Fibroblast of lung (primary cell): ENCODE results near the gene P2RY8. TPM values are rescaled to one million over a fixed set of nuclear protein-coding genes. Genes with fewer than 3 reads are reported as not detected.

Experiments
- DNase-seq, 2 donors: peaks; one replicate each; pipeline versions ENCODE4 v3.0.0 to v3.0.0-alpha.2; 2010; ENCODE audit warnings: low read depth in 2 of 2
- H2AFZ ChIP-seq: 2 replicates; pipeline ENCODE4 v1.5.1; 2012; ENCODE audit warnings: low read length, control low read depth, inconsistent platforms
- H3K27ac ChIP-seq: 2 replicates; pipeline ENCODE4 v1.5.1; 2011; ENCODE audit warnings: low read length, control low read depth; ENCODE audit not compliant: insufficient read depth
- H3K27me3 ChIP-seq: 2 replicates; pipeline ENCODE4 v1.5.1; 2011; ENCODE audit warnings: mild to moderate bottlenecking, low read length; ENCODE audit not compliant: control insufficient read depth, insufficient read depth
- H3K36me3 ChIP-seq: 2 replicates; pipeline ENCODE4 v1.5.1; 2011; ENCODE audit warnings: low read length; ENCODE audit not compliant: control insufficient read depth, insufficient read depth
- H3K4me1 ChIP-seq: 2 replicates; pipeline ENCODE4 v1.5.1; 2011; ENCODE audit warnings: low read length; ENCODE audit not compliant: control insufficient read depth, insufficient read depth; ENCODE audit errors: extremely low read depth
- H3K4me2 ChIP-seq: 2 replicates; pipeline ENCODE4 v1.5.1; 2011; ENCODE audit warnings: low read length, control low read depth; ENCODE audit not compliant: insufficient read depth; ENCODE audit errors: extremely low read depth
- H3K4me3 ChIP-seq, 4 experiments: fragments of 200-600 bp in 1 of 4; sonication (generic) in 1 of 4; replicated peaks in 1 of 4; 2 replicates each; pipeline ENCODE4 v1.5.1; 2011 to 2016; ENCODE audit warnings: low read length in 4 of 4, low read depth in 3 of 4, mild to moderate bottlenecking in 3 of 4, control low read depth in 2 of 4, inconsistent platforms in 1 of 4, mixed read lengths in 1 of 4; ENCODE audit not compliant: insufficient read depth in 1 of 4; ENCODE audit errors: control extremely low read depth in 1 of 4
- H3K79me2 ChIP-seq: 2 replicates; pipeline ENCODE4 v1.5.1; 2012; ENCODE audit warnings: mild to moderate bottlenecking, low read length, inconsistent platforms; ENCODE audit not compliant: control insufficient read depth, insufficient read depth
- H3K9ac ChIP-seq: 2 replicates; pipeline ENCODE4 v1.5.1; 2011; ENCODE audit warnings: mild to moderate bottlenecking, low read length, control low read depth; ENCODE audit not compliant: insufficient read depth
- H3K9me3 ChIP-seq: 2 replicates; pipeline ENCODE4 v1.5.1; 2012; ENCODE audit warnings: low read depth, low read length; ENCODE audit not compliant: control insufficient read depth, insufficient read depth
- H4K20me1 ChIP-seq: 2 replicates; pipeline ENCODE4 v1.5.1; 2011; ENCODE audit warnings: low read length; ENCODE audit not compliant: control insufficient read depth, insufficient read depth; ENCODE audit errors: extremely low read depth
- EZH2 ChIP-seq: IDR thresholded peaks from 2 replicates; pipeline ENCODE4 v1.5.1; 2012; ENCODE audit warnings: low read length, control low read depth, mild to moderate bottlenecking; ENCODE audit errors: missing control alignments
- polyA plus RNA-seq, 2 donors: library from polyadenylated mRNA; depleted of rRNA in 1 of 2; stranded (reverse) in 1 of 2; unstranded in 1 of 2; fragments of >200 nt; gene quantifications; 2 replicates each; pipeline ENCODE4 v1.2.1, GENCODE V29; 2011 to 2012; ENCODE audit warnings: missing spikeins in 1 of 2
- total RNA-seq: library from RNA; depleted of rRNA; stranded (reverse); fragments of >200 nt; gene quantifications from 2 replicates; pipeline ENCODE4 v1.2.1, GENCODE V29; 2014
- TF ChIP-seq, protein P1 (sequence below), 2 donors: IDR thresholded peaks in 1 of 2; conservative IDR thresholded peaks in 1 of 2; 1 replicate in 1 of 2; 2 replicates in 1 of 2; pipeline ENCODE4 v1.5.1; 2011 to 2012; ENCODE audit warnings: low read length in 2 of 2, control low read depth in 1 of 2, inconsistent platforms in 1 of 2, low read depth in 1 of 2, mild to moderate bottlenecking in 1 of 2

The P2RY8 gene
- total and polyA plus RNA-seq, 2 donors (not counting 1 experiment from before 2014, with no cell fraction given), result not detected

DNA sequence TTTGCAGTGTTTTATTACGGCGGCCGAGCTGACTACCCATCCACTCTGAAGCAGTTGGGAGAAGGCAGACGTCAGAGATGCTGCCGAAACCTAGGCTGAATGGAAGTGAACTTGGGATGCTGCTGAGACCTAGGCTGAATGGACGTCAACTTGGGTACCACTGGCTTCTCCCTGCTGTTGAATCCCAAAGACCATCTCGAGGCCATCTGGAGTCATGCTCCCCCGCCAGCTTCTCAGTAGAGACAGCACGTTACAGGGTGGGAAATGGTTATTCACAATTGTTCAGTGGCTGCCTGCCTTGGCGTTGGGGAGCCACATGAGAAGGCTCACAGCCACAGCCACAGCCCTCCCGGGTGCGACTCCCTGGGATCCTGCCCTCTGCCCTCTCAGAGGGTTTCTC lies 40.9 kb downstream of the P2RY8 start:
- H2AFZ ChIP-seq, result no peak overlapping the region
- H3K4me1 ChIP-seq, result no peaks in the 10 kb centered on the region
- no peaks in the 10 kb centered on the region for H3K36me3 ChIP-seq
- no peaks in the 10 kb centered on the region for H3K9me3 ChIP-seq
- H4K20me1 ChIP-seq, result no peaks in the 10 kb centered on the region
- TF ChIP-seq, protein P1, sequence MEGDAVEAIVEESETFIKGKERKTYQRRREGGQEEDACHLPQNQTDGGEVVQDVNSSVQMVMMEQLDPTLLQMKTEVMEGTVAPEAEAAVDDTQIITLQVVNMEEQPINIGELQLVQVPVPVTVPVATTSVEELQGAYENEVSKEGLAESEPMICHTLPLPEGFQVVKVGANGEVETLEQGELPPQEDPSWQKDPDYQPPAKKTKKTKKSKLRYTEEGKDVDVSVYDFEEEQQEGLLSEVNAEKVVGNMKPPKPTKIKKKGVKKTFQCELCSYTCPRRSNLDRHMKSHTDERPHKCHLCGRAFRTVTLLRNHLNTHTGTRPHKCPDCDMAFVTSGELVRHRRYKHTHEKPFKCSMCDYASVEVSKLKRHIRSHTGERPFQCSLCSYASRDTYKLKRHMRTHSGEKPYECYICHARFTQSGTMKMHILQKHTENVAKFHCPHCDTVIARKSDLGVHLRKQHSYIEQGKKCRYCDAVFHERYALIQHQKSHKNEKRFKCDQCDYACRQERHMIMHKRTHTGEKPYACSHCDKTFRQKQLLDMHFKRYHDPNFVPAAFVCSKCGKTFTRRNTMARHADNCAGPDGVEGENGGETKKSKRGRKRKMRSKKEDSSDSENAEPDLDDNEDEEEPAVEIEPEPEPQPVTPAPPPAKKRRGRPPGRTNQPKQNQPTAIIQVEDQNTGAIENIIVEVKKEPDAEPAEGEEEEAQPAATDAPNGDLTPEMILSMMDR (conservative IDR thresholded peaks at IDR 0.05 in 1 of 2, IDR thresholded peaks at IDR 0.05 in 1 of 2; ENCODE audit: low read depth in 1 of 2, low read length in 2 of 2), result no peak
- no peak for TF ChIP-seq EZH2
- no peaks in the 10 kb centered on the region for H3K27me3 ChIP-seq
- no peak overlapping the region for H3K4me3 ChIP-seq
- no peaks in the 10 kb centered on the region for H3K79me2 ChIP-seq
- no peak overlapping the region for H3K9ac ChIP-seq
- no peak overlapping the region for H3K27ac ChIP-seq
- DNase-seq, result no peak
- no peak overlapping the region for H3K4me2 ChIP-seq

DNA sequence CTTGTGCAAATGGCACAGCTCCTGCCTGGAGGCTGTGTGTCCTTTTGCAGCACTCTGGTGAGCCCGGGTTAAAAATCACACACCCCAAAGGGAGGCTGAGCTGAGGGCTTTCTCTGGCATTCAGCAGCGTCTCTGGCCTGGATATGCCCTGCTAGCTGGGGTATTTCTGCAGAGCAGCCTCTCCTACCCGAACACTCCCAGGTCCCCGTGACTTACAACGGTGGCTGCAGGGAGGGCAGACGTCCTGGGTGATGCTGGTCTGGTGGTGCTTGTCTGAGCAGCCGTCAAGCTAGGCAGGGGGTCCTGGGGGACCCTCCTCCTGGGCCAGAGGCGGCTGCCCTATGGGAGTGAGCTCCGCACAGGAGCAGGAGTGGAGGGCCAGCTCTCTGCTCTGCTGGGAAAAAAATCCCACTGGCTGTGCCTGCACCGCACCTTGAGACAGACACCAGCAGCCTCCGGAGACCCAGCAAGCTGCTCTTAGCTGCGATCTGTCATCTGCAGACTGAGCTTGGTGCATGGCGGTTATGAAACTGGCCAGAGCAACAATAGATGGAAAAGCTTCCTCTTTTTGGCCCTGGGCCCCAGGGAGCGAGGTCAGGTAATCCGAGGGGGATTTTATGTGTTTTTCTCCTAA lies 43.0 kb downstream of the P2RY8 start:
- Histone ChIP-seq H3K36me3 (no peaks in the 10 kb centered on the region), H3K9me3 (no peaks in the 10 kb centered on the region), H3K9ac (no peak overlapping the region), H3K27me3 (no peaks in the 10 kb centered on the region), H3K4me1 (no peaks in the 10 kb centered on the region), H3K27ac (no peak overlapping the region), H3K4me3 (no peak overlapping the region), H3K79me2 (no peaks in the 10 kb centered on the region), H3K4me2 (no peak overlapping the region), H2AFZ (no peak overlapping the region), H4K20me1 (no peaks in the 10 kb centered on the region)
- DNase-seq, result no peak
- TF ChIP-seq, protein P1 (conservative IDR thresholded peaks at IDR 0.05 in 1 of 2, IDR thresholded peaks at IDR 0.05 in 1 of 2; ENCODE audit: low read depth in 1 of 2, low read length in 2 of 2), result no peak
- TF ChIP-seq EZH2, result no peak

DNA sequence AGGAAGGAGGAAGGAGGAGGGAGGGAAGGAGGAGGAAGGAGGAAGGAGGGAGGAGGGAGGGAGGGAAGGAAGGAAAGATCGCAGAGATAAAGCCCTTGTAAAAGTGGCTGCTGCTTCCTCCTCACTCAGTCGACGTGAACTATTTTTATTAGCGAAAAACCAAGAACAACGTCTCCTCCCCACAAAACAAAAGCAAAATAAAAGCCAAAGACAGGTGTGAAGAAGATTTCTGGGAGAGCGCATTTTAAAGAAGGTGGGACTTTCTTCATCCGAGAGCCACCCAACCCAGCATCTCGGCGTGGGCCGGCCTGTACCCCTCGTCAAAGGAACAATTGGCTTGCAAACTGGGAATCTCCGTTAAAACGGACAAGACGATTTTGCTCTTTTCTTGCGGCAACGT lies 43.6 kb downstream of the P2RY8 start:
- Histone ChIP-seq H3K36me3 (no peaks in the 10 kb centered on the region), H3K79me2 (no peaks in the 10 kb centered on the region), H3K27me3 (no peaks in the 10 kb centered on the region), H3K4me1 (no peaks in the 10 kb centered on the region), H3K27ac (no peak overlapping the region), H3K9ac (no peak overlapping the region), H3K4me2 (no peak overlapping the region), H2AFZ (no peak overlapping the region), H4K20me1 (no peaks in the 10 kb centered on the region), H3K9me3 (no peaks in the 10 kb centered on the region), H3K4me3 (no peak overlapping the region)
- no peak for TF ChIP-seq EZH2
- TF ChIP-seq, protein P1 (conservative IDR thresholded peaks at IDR 0.05 in 1 of 2, IDR thresholded peaks at IDR 0.05 in 1 of 2; ENCODE audit: low read depth in 1 of 2, low read length in 2 of 2), result no peak
- DNase-seq, result no peak
